Stimulated activated naive CD8-positive, alpha-beta T cell treated with anti-CD3 and anti-CD28 coated beads, Interleukin-15, amount 100 ng/mL, for 72 hours (primary cell): ENCODE data around the gene ZNF681.
A peak's percentile ranks its signal among the peaks of the same experiment; 100 is the strongest.

Experiments used
- ATAC-seq: fragments of 150-1000 bp; cut with Tn5 transposase; 2 replicates; pipeline ENCODE4 v1.10.0; 2021; ENCODE audit warnings: mild to moderate bottlenecking, moderate library complexity
- DNase-seq, 2 donors: peaks; one replicate each; pipeline ENCODE4 v3.0.0; 2021 to 2022
- H3K27ac Mint-ChIP-seq, 2 donors: one replicate each; pipeline ENCODE4 v1.8.0; 2022; ENCODE audit warnings: mild to moderate bottlenecking in 2 of 2, mixed read lengths in 2 of 2, moderate library complexity in 2 of 2
- H3K27me3 Mint-ChIP-seq: one replicate; pipeline ENCODE4 v1.8.0; 2022; ENCODE audit warnings: mixed read lengths
- H3K4me1 Mint-ChIP-seq: one replicate; pipeline ENCODE4 v1.8.0; 2022; ENCODE audit warnings: mild to moderate bottlenecking, mixed read lengths
- H3K4me3 Mint-ChIP-seq, 2 donors: one replicate each; pipeline ENCODE4 v1.8.0; 2022; ENCODE audit warnings: mild to moderate bottlenecking in 2 of 2, mixed read lengths in 2 of 2, moderate library complexity in 1 of 2
- H3K9me3 Mint-ChIP-seq, 2 donors: one replicate each; pipeline ENCODE4 v1.8.0; 2022; ENCODE audit warnings: mixed read lengths in 2 of 2

The ZNF681 gene

GRCh38 chr19:23758187-23759074, at the start of gene ZNF681:
Gene ZNF681, minus strand, starts transcription at chr19:23758891. Its CDS starts 142 bp downstream, at chr19:23758749.
- H3K27me3 Mint-ChIP-seq: no peaks in the 10 kb centered on the region
- H3K4me1 Mint-ChIP-seq: peaks cover 18% of the 10 kb centered on the region
- DNase-seq (peak; percentile 83 to 93), ATAC-seq (peak; percentile 95)
- H3K4me3 Mint-ChIP-seq: peak within 1 kb of the TSS; percentile 96
- H3K9me3 Mint-ChIP-seq: peaks cover 10 to 15% of the 10 kb centered on the region in 2 donors
- H3K27ac Mint-ChIP-seq: peak within 1 kb of the TSS; percentile 97 to 99

- DNase-seq (no peak), ATAC-seq (no peak)
- Mint-ChIP-seq H3K4me1 (peaks cover 17% of the 10 kb centered on the region), H3K9me3 (no peaks in the 10 kb centered on the region), H3K4me3 (no peak overlapping the region), H3K27me3 (no peaks in the 10 kb centered on the region), H3K27ac (no peak overlapping the region)
Measured at GRCh38 chr19:23804676-23805075, 46.0 kb upstream of the ZNF681 start.

GRCh38 chr19:23802290-23802689, 43.6 kb upstream of the ZNF681 start:
- no peaks in the 10 kb centered on the region for H3K27me3 Mint-ChIP-seq
- peak overlapping the region; percentile 63 to 71 for H3K4me3 Mint-ChIP-seq
- H3K4me1 Mint-ChIP-seq: peaks cover 25% of the 10 kb centered on the region
- no peaks in the 10 kb centered on the region for H3K9me3 Mint-ChIP-seq
- H3K27ac Mint-ChIP-seq: peak overlapping the region in 1 of 2 donors; percentile 13
- ATAC-seq (no peak), DNase-seq (no peak)

- ATAC-seq (no peak), DNase-seq (no peak)
- Mint-ChIP-seq H3K27me3 (no peaks in the 10 kb centered on the region), H3K27ac (peak overlapping the region; percentile 33 to 42), H3K4me1 (peaks cover 25% of the 10 kb centered on the region), H3K9me3 (no peaks in the 10 kb centered on the region), H3K4me3 (peak overlapping the region; percentile 63 to 71)
Measured at GRCh38 chr19:23801803-23802202, 43.1 kb upstream of the ZNF681 start.

GRCh38 chr19:23800868-23801267, 42.2 kb upstream of the ZNF681 start:
- peak overlapping the region in 1 of 2 donors; percentile 92 for H3K27ac Mint-ChIP-seq
- no peak for ATAC-seq
- H3K9me3 Mint-ChIP-seq: peaks cover 0 to under 1% of the 10 kb centered on the region in 2 donors
- DNase-seq: no peak
- H3K4me3 Mint-ChIP-seq: peak overlapping the region; percentile 10 to 42
- no peaks in the 10 kb centered on the region for H3K27me3 Mint-ChIP-seq
- H3K4me1 Mint-ChIP-seq: peaks cover 25% of the 10 kb centered on the region

GRCh38 chr19:23800271-23800670, 41.6 kb upstream of the ZNF681 start:
- peak overlapping the region; percentile 13 to 56 for H3K4me3 Mint-ChIP-seq
- DNase-seq (no peak), ATAC-seq (peak; percentile 49)
- peaks cover 25% of the 10 kb centered on the region for H3K4me1 Mint-ChIP-seq
- H3K9me3 Mint-ChIP-seq: peaks cover 0 to 6% of the 10 kb centered on the region in 2 donors
- H3K27ac Mint-ChIP-seq: no peak overlapping the region
- no peaks in the 10 kb centered on the region for H3K27me3 Mint-ChIP-seq

GRCh38 chr19:23799321-23799720, 40.6 kb upstream of the ZNF681 start:
- H3K4me3 Mint-ChIP-seq: peak overlapping the region; percentile 79 to 80
- DNase-seq: peak in 1 of 2 donors; percentile 25
- peaks cover 25% of the 10 kb centered on the region for H3K4me1 Mint-ChIP-seq
- H3K27ac Mint-ChIP-seq: peak overlapping the region in 1 of 2 donors; percentile 52
- H3K27me3 Mint-ChIP-seq: no peaks in the 10 kb centered on the region
- H3K9me3 Mint-ChIP-seq: peaks cover 0 to 6% of the 10 kb centered on the region in 2 donors
- ATAC-seq: peak; percentile 93

- H3K4me1 Mint-ChIP-seq: peaks cover 22% of the 10 kb centered on the region
- peaks cover 0 to 6% of the 10 kb centered on the region in 2 donors for H3K9me3 Mint-ChIP-seq
- no peaks in the 10 kb centered on the region for H3K27me3 Mint-ChIP-seq
- ATAC-seq (no peak), DNase-seq (no peak)
- H3K27ac Mint-ChIP-seq: no peak overlapping the region
- no peak overlapping the region for H3K4me3 Mint-ChIP-seq
Measured at GRCh38 chr19:23795462-23795861, 36.8 kb upstream of the ZNF681 start.

GRCh38 chr19:23792784-23793183, 34.1 kb upstream of the ZNF681 start:
- no peak for ATAC-seq
- DNase-seq: no peak
- Mint-ChIP-seq H3K4me1 (peaks cover 11% of the 10 kb centered on the region), H3K9me3 (peaks cover 0 to 6% of the 10 kb centered on the region in 2 donors), H3K27me3 (no peaks in the 10 kb centered on the region), H3K4me3 (no peak overlapping the region), H3K27ac (no peak overlapping the region)

- Mint-ChIP-seq H3K9me3 (peaks cover 0 to 6% of the 10 kb centered on the region in 2 donors), H3K27me3 (no peaks in the 10 kb centered on the region), H3K4me3 (no peak overlapping the region), H3K27ac (no peak overlapping the region), H3K4me1 (peaks cover 11% of the 10 kb centered on the region)
- DNase-seq (no peak), ATAC-seq (no peak)
Measured at GRCh38 chr19:23790641-23791488, 32.2 kb upstream of the ZNF681 start.

- Mint-ChIP-seq H3K4me3 (no peak overlapping the region), H3K27ac (peak overlapping the region in 1 of 2 donors; percentile 57)
Measured at GRCh38 chr19:23789246-23789645, 30.6 kb upstream of the ZNF681 start.

GRCh38 chr19:23788411-23788810, 29.7 kb upstream of the ZNF681 start:
- Mint-ChIP-seq H3K4me1 (peaks cover 11% of the 10 kb centered on the region), H3K27me3 (no peaks in the 10 kb centered on the region), H3K27ac (peak overlapping the region; percentile 59 to 80), H3K9me3 (no peaks in the 10 kb centered on the region), H3K4me3 (no peak overlapping the region)
- DNase-seq: no peak
- peak; percentile 68 for ATAC-seq

More at GRCh38 chr19:23789246-23789645, 30.6 kb upstream of the ZNF681 start:
- no peaks in the 10 kb centered on the region for H3K9me3 Mint-ChIP-seq
- no peak for ATAC-seq
- peaks cover 11% of the 10 kb centered on the region for H3K4me1 Mint-ChIP-seq
- H3K27me3 Mint-ChIP-seq: no peaks in the 10 kb centered on the region
- no peak for DNase-seq

GRCh38 chr19:23787106-23787505, 28.4 kb upstream of the ZNF681 start:
- Mint-ChIP-seq H3K4me3 (no peak overlapping the region), H3K27ac (no peak overlapping the region), H3K4me1 (no peaks in the 10 kb centered on the region), H3K9me3 (peaks cover 0 to 6% of the 10 kb centered on the region in 2 donors), H3K27me3 (no peaks in the 10 kb centered on the region)
- ATAC-seq (no peak), DNase-seq (no peak)

GRCh38 chr19:23785982-23786381, 27.3 kb upstream of the ZNF681 start:
- DNase-seq (no peak), ATAC-seq (no peak)
- Mint-ChIP-seq H3K27ac (no peak overlapping the region), H3K4me1 (no peaks in the 10 kb centered on the region), H3K9me3 (peaks cover 0 to 6% of the 10 kb centered on the region in 2 donors), H3K4me3 (no peak overlapping the region), H3K27me3 (no peaks in the 10 kb centered on the region)

- Mint-ChIP-seq H3K27me3 (no peaks in the 10 kb centered on the region), H3K4me1 (no peaks in the 10 kb centered on the region), H3K9me3 (peaks cover 0 to 6% of the 10 kb centered on the region in 2 donors), H3K4me3 (no peak overlapping the region), H3K27ac (no peak overlapping the region)
- DNase-seq (no peak), ATAC-seq (peak; percentile 37)
Measured at GRCh38 chr19:23784274-23784673, 25.6 kb upstream of the ZNF681 start.
